Right hindlimb (tissue), 1 donor: ENCODE data around the gene KCNJ6.

Source experiments
- DNase-seq: peaks from one replicate; pipeline ENCODE4 v3.0.0-alpha.2; 2018

The KCNJ6 gene

DNA sequence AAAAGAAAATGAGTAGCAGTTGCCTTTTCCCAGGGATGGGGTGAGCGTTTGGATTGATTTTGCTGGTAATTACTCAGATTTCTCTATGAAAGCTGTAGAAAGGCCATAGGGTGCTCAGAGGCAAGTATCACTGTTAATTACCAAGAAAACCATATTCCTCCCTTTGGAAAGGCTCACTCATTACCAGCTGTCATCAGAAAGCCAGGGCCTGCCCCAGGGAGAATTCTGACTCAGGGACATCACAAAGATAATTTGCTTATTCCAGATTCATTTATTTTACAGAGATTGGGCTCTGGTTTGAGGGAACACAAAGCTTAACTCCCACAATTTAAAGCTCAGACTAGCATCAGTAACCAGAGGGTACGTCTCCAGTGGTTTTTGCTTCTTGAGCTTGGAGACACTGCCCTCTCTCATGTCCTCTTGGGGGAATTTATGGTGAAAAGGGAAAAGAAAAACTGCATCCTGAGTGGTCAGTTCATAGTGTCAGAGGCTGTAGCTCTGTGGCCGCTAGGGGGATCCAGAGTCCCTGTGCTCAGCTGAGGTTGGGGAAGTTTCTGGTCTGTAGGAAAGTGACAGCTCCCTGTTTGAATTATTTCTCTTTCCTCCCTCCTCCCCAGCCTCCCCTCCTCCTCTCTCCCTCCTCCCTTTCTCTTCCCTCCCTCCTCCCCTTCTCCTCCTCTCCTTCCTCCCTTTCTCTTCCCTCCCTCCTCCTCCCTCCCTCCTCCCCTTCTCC lies 204.3 kb downstream of the KCNJ6 start:
- DNase-seq: peak; percentile 78

DNA sequence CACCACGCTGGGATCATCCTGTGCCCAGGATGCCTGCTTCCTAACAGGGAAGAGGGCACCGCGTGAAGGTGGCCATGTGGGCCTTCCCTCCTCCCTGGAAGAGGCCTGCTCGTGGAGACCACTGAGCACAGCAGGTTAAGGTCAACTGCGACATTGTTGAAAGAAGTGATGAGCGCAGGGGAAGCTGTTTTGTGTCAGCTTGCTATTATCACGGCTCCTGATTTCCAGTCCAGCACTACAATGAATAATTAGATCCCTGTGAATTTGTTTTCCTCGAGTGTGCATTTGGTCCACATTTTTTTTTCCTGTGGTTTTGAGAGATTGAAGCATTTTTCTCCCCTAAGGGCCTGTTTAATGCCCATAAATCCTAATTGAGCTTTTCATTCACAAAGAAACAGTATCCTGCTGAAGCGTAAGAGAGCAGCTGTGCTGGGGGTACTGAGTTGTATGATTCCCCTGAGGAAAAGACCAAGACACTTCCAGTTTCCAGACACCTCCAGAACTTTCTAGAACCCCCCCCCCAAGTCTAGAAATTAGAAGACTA lies 204.9 kb downstream of the KCNJ6 start:
- DNase-seq: no peak

DNA sequence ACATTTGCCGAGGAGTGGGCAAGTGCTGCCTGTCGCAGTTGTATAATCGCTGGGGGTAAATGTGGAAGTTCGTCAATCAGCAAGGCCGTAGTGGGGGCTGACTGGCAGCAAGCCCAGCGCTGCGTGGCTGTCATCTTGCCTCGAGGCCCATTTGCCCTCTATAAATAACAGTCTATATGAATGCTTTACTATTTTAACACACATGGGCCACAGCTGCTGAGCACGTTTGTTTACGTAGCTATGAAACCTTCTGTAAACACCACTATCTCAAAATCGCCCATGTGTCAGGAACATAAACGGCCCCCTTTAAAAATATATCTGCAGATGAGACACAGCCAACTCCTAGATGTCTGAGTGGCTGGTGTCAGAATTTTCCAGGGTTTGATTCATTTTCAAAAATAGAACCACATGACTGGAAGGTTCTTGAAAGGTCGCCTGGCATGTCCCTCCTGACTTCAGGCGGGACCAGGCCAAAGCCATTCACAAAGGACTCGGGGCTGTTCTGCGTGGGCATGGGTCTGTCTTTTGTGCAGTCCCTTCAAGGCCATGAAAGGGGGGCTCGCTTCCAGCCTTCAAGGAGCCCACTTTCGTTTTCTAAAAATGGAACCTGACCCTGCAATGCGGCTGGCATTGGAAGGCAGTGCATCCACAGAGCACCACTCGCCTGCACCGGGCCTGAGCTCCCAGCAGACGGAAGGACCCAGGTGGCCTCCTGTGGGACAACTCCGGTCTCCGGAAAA lies 205.5 kb downstream of the KCNJ6 start:
- DNase-seq: peak; percentile 60

DNA sequence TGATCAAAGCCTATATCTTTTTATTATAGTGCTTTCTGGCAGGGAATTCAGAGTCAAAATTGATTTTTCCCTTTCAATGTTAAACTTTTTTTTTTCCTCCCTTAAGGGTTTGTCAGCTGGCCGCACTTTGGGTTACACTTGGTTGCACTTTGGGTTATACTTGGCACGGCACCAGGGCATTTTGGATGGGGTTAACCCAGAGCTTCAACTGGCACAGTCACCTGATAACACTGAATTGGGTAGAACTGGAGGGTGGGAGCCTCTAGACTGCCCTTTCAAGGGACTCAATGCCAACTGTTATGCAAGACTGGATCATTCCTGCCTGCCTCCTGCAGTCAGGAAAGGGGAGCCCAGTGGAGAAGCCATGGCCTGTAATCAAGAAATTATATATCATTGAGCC lies 211.5 kb downstream of the KCNJ6 start:
- no peak for DNase-seq

DNA sequence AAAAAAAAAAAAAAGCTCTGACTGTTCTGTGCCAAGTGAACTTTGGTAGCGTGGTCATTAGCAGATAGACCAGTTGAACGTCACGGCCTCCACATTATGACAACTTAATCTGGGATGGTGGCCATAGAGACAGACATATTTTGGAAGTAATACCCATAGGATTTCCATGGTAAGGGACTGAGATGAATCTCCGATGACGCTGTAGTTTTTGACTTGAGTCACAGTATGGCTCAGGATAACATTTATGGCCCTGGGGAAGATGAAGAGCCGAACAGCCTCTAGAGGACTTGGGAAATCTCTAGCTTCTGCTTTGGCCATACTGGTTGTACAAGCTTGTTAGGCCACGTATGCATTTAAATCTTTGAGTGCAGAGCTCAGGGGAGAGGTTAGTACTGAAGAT lies 214.0 kb downstream of the KCNJ6 start:
- DNase-seq: no peak

DNA sequence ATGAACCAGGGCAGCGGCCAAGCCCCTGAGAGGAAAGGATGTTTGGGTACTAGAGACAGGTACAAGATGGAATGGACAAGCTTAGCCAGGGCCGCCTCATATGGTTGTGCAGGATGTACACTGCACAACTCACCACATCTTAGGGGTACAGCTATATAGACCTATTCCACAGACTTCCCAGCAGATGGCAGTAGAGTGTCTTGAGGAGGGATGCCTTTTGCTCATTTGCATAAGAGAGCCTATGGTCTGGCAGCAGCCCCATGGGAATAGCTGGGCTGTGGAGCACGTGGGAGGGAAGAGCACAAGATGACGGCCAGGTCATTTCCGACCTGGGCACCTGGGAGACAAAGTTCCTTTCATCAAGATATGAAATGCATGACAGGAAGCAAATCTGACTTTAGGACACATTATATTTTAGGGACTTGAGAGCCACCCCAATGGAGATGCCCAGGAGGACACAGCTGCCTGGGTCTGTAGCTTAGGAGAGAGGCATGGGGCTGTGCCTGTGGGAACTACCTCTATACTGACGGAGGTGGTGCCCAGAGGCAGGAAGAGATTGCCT lies 215.5 kb downstream of the KCNJ6 start:
- DNase-seq: no peak

DNA sequence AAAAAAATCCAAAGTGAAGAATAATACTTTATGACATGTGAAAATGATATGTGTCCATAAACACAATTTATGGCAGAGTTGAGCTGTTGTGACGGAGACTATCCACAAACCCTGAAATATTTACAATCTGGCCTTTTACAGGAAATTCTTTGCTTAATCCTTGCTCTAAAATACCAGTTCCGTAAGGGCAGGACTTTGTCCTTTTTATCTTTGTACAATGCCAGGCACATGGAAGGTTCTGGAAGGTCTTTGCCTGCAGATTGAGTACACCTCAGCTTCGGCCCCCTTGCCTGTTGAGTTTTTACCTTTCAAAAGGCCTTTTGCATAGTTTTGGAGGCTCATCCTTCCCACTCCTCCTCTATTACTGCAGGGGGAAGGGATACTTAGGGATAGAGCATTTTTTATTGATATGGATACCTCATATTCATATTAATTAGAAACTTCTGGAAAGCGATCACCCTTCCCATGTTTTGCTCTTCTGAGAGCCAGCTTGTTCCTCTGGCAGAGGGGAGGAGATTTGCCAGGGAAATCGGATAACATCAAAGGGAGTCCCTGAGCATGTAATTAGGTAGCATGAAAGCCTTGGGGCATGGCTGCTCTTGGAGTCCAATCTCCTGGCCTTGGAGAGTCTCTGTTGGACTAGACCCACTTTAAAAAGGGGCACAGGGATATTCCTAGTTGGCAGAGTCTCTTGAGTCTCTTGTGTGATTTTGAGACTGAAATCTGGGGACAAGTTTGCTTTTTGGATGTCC lies 217.1 kb downstream of the KCNJ6 start:
- DNase-seq: no peak

DNA sequence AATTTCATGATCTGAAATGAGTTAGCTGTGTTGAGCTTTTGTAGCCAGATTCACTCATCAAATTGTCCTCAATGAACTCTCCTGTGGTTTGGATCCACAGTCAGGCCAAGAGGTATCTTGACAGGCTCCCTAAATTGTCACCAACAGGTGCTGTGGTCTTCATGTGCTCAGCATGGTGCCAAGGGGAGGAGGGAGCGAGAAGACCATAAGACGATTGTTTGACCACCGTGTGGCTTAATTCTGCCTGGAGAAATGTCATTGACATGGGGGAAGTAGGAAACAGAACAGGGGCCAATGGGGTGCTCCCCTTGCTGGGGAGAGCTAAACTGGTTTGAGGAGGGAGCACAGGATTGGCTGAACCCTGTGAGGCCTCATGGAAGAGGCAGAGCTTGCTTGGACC lies 219.3 kb downstream of the KCNJ6 start:
- no peak for DNase-seq

DNA sequence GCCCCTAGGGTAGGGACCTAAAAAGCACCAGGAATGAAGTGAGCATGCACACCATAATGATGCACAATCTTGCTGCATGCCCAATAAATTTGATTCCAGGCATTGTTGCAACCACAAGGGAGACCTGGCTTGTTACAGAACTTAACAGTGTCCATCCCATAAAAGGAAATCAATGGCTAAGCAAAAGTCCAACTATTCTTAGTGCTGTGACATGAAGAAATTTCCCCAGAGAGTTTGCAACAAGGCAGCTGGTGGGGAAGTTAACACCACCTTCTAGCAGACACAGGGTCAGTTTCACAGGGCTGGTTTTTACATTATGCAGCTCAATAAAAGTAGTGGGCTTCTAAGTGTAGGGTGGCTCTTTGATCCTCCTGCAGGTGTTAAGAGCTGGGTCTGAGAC lies 221.1 kb downstream of the KCNJ6 start:
- no peak for DNase-seq

DNA sequence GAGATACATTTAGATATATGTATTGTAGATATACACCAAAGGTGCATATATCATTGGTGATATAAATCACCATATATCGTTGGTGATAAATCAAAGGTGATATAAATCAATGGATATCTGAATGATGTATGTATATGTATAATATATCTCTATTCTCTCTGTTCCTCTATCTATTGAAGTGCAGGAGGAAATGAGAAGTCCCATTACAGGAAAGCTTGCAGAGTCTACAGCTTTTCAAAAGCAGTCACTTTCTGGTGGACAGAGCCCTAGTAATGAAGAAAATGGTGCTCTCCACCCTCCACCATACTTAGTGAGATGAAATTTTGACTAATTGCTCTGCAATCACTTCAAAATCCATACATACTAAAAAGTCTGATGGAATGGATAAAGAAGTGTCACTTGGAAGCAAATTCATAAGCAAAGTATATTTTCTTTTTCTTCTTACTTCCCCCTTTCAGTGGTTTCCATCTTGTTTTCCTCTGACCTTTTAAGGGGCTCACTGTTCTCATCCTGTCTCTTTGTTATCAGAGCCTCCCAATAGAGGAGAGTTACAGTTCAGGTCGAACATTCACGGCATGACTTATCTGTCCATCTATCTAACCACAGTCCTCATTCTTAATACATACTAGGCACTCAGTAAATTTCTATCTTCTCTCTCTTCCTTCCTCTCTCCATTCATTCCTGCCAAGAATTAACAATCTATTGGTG lies 227.2 kb downstream of the KCNJ6 start:
- no peak for DNase-seq

DNA sequence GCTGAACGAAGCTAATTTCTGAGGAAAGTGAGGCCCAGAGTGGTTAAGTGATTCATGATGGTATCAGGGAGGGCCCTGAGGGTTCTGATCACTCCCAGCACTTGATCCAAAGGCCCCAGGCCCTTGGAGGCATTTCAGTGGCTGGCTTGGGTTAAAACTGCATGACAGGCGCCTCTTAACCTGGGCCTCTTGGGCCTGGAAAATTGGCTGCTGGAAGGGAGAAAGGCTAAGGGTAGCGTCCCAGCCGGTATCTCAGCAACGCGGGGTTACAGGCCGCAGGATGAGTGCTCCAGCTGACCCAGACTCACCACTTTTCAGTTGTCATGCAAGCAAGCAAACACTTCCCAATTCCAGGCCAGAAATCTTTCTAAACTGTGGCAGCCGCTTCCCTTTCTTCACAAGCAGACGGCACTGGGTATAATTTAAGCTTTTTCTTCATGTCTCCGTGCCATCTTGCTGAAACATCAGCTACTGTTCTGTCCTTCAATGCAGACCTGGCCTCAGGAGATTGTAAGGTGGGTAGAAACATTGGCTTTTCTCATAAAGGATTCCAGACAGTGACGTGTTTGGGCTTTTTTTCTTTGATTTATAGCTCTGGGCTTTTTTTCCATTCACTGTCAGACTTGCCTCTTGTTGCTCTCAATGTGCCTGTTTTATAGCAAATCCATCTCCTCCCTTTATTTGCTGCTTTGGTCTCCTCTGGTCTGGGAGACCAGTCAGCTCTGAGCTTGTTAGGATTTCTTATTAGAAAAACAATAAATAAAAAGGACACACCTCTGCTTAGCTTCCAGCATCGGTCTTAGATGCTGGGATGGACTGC lies 229.1 kb downstream of the KCNJ6 start:
- no peak for DNase-seq

DNA sequence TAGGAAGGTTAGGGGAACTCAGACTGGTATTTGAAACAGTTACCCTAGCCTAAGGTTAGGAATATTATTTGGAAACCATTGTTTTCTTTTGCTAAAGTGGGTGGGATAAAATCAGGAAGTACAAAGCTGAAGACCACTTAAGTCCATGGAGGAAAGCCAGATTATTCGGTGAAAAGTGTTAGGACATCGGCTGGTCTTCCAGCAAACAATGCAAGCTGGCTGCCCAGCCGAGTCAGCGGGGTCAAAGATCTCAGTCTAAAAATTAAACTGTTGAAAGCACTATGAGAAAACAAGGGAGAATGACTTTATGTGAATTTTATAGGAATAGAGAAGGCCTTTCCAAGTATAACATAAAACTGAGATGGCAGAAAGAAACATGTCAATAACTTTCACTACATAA lies 231.7 kb downstream of the KCNJ6 start:
- DNase-seq: no peak

DNA sequence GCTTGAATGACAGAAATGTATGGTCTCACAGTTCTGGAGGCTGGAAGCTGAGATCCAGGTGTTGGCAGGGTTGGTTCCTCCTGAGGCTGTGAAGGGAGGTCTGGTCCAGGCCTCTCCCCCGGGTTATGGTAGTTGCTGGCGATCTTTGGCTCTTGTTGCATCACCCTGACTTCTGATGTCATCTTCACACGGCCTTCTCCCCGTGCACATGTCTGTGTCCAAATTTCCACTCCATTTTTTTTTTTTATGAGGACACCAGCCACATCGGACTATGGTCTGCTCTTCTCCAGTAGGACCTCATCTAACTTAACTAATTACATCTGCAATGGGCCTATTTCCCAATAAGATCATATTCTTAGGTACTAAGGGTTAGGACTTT lies 232.2 kb downstream of the KCNJ6 start:
- DNase-seq: no peak

DNA sequence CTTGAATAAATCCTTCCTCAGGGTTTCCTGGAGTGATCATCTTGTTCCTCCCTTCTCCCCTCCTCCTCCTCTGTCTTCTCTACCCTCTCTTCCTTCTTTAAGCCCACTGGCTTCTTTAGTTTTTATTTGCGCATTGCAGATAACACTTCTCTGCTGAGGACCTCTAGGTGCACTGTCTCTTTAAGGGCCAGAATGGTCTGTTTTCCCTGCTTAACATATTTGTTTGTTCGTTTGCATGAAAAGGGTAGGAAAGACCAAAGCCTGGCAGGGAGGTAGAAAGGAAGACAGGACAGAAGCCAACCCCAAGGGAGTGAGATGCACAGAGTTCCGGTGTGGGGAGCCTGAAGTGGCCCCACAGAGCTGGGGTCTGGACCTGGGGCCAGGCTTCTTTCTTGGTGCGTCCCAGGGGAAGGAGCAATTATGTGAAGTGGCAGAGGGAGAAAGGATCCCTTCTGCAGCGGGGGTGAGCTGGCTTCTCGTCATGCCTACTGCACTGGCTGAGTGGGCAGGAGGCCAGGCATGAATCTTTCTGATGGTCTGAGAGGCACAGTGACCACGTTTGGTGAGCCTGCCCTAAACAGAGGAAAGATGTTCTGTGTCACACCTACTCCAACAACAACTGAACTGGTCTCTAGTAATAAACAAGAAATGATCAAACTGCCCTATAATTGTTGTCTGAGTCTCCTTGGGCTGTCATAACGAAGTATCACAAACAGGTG lies 232.7 kb downstream of the KCNJ6 start:
- DNase-seq: no peak

DNA sequence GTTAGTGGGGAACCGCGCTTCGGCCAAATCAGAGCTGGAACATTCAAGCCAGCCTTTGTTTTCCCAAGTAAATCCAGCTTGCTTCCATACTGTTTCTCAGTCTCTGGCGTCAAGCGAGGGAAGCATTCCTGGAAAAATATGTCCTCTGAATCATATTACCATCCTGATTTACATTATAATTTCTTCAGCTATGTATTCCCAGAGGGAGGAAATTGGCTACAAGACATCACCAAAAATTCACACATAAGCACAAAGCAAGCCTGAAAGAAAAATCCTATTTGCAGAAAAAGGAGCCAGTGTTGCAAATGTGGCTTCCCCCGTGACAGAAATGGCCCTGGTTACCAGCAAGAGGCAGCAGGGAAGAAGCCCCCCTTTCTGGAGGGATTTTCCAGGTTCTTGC lies 233.3 kb downstream of the KCNJ6 start:
- no peak for DNase-seq

DNA sequence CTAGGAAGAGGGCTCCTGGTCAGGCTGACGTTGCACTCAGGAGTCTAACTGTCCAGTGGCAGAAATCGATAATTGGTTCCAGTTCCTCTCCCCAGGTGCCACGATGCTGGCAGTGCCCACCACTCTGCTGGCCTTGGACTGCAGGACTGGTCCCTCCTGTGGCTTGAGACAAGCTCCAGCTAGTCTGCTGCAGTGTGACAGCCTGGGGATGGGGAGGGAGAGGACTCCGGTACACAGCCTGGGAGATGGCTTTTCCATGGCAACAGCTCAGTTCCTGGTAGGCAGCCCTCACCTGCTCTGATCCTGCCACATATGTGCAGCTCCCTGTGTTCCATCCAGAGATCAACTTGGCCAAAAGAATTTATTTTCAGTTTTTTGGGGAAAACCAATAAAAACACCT lies 239.3 kb downstream of the KCNJ6 start:
- DNase-seq: no peak

DNA sequence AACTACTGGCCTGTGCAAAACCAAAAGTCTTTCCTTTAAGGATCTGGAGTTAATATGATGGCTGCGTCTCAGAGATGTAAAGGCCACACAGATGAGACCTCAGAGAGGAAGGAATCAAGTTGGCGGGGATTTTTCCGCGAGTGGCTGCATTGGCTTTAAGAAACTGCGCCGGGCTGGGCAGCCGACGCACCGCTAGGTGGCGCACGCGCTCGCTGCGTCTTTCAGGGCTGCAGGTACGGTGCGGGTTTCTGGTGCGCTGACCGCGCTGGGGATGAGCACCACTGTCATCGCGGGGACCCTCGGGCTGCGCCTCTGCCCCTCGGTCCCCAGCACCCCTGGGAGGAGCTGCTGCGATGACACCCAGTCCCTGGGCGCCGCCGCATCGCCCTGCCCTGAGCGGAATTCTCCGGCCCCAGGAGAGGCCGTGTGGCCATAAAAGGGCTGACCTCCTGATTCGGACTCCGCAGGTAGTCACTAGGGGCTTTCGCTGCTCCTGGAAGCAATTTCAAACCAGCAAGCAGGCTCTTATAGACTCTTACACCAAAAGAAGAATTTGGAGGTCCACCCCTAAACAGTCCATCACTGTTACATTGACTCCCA lies 241.0 kb downstream of the KCNJ6 start:
- peak; percentile 65 for DNase-seq

DNA sequence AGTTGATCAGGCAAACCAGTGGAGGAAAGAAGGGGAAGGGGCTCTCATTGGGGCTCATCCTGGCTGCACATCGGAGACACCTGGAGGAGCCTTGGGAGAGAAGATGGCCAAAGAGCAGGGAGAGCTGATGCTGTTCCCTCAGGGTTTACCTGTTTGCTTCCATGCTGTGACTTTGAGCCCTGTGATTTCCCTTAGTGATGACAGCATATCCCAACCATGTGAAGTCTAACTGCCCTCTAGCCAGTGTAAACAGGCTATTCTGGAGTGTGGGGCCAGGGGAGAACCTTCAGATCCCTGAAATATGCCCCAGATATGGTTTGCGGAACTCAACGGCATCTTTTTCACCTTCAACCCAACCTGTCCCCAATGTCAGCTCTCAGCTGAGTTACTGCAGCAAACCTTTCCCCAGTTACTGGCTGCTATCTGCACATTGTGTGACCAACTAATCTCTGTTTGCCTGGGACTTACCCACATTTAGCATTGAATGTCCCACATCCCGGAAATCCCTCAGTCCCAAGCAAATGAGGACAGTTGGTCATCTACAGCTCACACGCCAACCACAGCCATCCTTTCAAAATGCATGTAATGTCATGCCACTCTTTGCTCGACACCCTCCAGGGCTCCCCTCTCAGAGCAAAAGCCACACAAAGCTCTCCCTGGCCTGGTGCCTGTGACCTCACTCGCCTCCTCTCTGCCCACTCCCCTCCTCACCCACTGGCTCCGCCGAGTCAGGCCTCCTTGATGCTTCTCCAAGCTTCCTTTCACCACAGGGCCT lies 242.3 kb downstream of the KCNJ6 start:
- DNase-seq: no peak

DNA sequence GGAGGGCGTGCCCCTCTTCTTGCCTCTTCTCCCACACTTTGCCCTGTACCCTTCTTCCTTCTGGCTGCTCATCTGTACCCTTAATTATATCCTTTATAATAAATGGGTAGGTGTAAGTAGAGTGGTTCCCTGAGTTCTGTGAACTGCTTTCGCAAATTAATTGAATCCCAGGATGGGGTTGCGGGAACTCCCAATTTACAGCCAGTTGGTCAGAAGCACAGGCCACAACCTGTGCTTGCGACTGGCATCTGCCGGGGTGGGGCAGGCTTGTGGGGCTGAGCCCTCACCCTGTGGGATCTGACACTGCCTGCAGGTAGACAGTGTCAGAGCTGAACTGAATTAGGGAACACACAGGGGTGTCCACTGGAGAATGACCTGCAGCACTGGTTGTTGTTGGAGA lies 244.9 kb downstream of the KCNJ6 start:
- no peak for DNase-seq

DNA sequence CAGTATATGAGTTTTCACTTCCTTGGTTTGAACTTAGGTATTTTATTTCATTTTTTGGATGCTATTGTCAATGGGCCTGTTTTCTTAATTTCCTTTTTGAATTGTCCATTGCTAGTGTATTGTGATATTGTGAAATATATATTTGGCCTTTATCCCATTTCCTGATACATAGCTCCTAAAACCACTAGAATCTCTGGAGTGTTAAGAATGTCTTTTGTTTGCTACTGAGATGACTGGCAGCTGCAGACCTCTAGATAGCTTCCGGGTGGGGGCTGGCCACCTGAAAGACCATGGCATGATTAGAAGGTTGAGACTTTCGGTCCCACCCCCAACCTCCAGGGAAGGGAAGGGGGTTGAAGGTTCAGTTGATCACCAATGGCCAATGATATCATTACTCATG lies 245.4 kb downstream of the KCNJ6 start:
- no peak for DNase-seq
